Mucosa of descending colon (tissue), 3 donors: ENCODE measurements around the gene SFMBT2. TPM values are rescaled to one million over a fixed set of nuclear protein-coding genes. Genes with fewer than 3 reads are reported as not detected.

Experiments used
- ATAC-seq: fragments of 200-7000 bp; cut with Tn5 transposase; one replicate; pipeline ENCODE4 v1.9.1; 2020; ENCODE audit warnings: mild to moderate bottlenecking, moderate library complexity
- DNase-seq, 3 donors: peaks; one replicate each; pipeline ENCODE4 v3.0.0-alpha.2; 2020
- H3K36me3 ChIP-seq: fragments of 200-600 bp; one replicate; pipeline ENCODE4 v1.8.0; 2021; ENCODE audit warnings: low read depth, mild to moderate bottlenecking
- H3K4me1 ChIP-seq: fragments of 200-600 bp; one replicate; pipeline ENCODE4 v1.8.0; 2021; ENCODE audit warnings: low read depth, mild to moderate bottlenecking
- H3K4me3 ChIP-seq: fragments of 200-600 bp; one replicate; pipeline ENCODE4 v1.8.0; 2021; ENCODE audit warnings: mild to moderate bottlenecking
- H3K9me3 ChIP-seq: fragments of 200-600 bp; one replicate; pipeline ENCODE4 v1.8.0; 2021; ENCODE audit warnings: mild to moderate bottlenecking
- CTCF ChIP-seq: fragments of 200-600 bp; IDR thresholded peaks from one replicate; pipeline ENCODE4 v1.8.0; 2022; ENCODE audit warnings: antibody characterized with exemption, mild to moderate bottlenecking
- intact Hi-C, 2 donors: fragments of 100-400 bp; cut with DNase I in 1 of 2; cut with micrococcal nuclease in 1 of 2; formaldehyde crosslinking; loops; one replicate each; pipeline versions ENCODE4 v1.11.0 to v1.11.1; 2022; cut with DNase I, micrococcal nuclease
- total RNA-seq, 3 donors: library from RNA; stranded (reverse); fragmentation: NEBNext Ultra II Directional in 2 of 3; extraction: Animal tissue kit (Norgen Biotek cat#: 25700) in 2 of 3; gene quantifications; one replicate each; pipeline versions ENCODE4 v1.2.1 to v1.2.4, GENCODE V29; 2021 to 2023
- donor health status: DM: no; HTN: no; CAD: no; lungs with moderate emphysema.
- donor health status: DM: no; HTN: no; CAD: no.
- donor health status: DM: no; HTN: yes; CAD: no.

The SFMBT2 gene
- total RNA-seq, 3 donors from 2014 or later, result 3.9 to 8.8 (median 5.7) TPM

- intact Hi-C loops, result no loop called here
- H3K36me3 ChIP-seq, result no peaks in the 10 kb centered on the region
- no peak for TF ChIP-seq CTCF
- no peaks in the 10 kb centered on the region for H3K4me1 ChIP-seq
- ATAC-seq (no peak), DNase-seq (no peak)
- no peaks in the 10 kb centered on the region for H3K9me3 ChIP-seq
- H3K4me3 ChIP-seq, result no peak overlapping the region
These were observed 176.7 kb downstream of the SFMBT2 start for GRCh38 chr10:7234109-7234508.

GRCh38 chr10:7233259-7233991 lies 177.4 kb downstream of the SFMBT2 start:
- no peak for ATAC-seq
- intact Hi-C loops, result no loop called here
- TF ChIP-seq CTCF, result no peak
- Histone ChIP-seq H3K4me3 (no peak overlapping the region), H3K9me3 (no peaks in the 10 kb centered on the region), H3K36me3 (no peaks in the 10 kb centered on the region), H3K4me1 (no peaks in the 10 kb centered on the region)
- no peak for DNase-seq

- H3K9me3 ChIP-seq, result no peaks in the 10 kb centered on the region
- ATAC-seq, result no peak
- intact Hi-C loops, result no loop called here
- no peaks in the 10 kb centered on the region for H3K36me3 ChIP-seq
- no peak for DNase-seq
- no peaks in the 10 kb centered on the region for H3K4me1 ChIP-seq
- no peak for TF ChIP-seq CTCF
- no peak overlapping the region for H3K4me3 ChIP-seq
These were observed 179.1 kb downstream of the SFMBT2 start for GRCh38 chr10:7231509-7232414.

GRCh38 chr10:7230951-7231350 lies 179.9 kb downstream of the SFMBT2 start:
- ATAC-seq (no peak), DNase-seq (no peak)
- no peak for TF ChIP-seq CTCF
- Histone ChIP-seq H3K9me3 (no peaks in the 10 kb centered on the region), H3K4me1 (no peaks in the 10 kb centered on the region), H3K4me3 (no peak overlapping the region), H3K36me3 (no peaks in the 10 kb centered on the region)
- intact Hi-C loops, result no loop called here

DNA sequence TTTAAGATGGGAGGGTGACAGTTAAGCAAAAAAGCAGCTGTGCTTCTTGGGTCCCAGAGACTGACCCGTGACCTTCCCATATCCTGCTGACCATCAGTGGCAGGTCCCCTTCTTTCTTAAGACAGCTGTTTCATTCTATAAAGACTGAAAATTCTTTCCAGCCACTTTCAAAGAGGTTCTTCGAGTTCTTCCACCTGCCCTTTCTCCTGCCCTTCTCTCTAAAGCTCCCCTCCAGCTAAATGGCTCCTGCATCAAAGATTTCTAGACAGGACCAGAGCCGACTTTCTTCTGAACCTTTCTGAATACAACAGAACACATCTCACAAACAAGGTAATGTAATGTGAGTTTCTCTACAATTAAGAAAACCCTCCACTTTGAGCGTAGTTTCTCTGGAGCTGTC lies 180.8 kb downstream of the SFMBT2 start:
- H3K4me3 ChIP-seq, result no peak overlapping the region
- intact Hi-C loops, result no loop called here
- H3K36me3 ChIP-seq, result no peaks in the 10 kb centered on the region
- no peak for TF ChIP-seq CTCF
- ATAC-seq, result no peak
- H3K4me1 ChIP-seq, result no peaks in the 10 kb centered on the region
- H3K9me3 ChIP-seq, result no peaks in the 10 kb centered on the region
- DNase-seq, result no peak
